SK-N-SH treated with all-trans-retinoic acid at 6 μM for 48 hours (cell line): ENCODE results near the gene CDC42SE2.

Experiments
- ARNTL ChIP-seq: fragments of 450-650 bp; formaldehyde crosslinking; IDR thresholded peaks from 2 replicates; pipeline ENCODE4 v1.5.0; 2020; ENCODE audit warnings: low read depth, mild to moderate bottlenecking, moderate library complexity, borderline replicate concordance
- ISL1 ChIP-seq: fragments of 250-450 bp; sonication (Bioruptor Pico); IDR thresholded peaks from 2 replicates; pipeline ENCODE4 v2.1.2; 2022; ENCODE audit warnings: mild to moderate bottlenecking, moderate library complexity
- RARB ChIP-seq: fragments of 250-450 bp; sonication (Bioruptor Pico); IDR thresholded peaks from 2 replicates; pipeline ENCODE4 v1.8.0; 2021; ENCODE audit warnings: mild to moderate bottlenecking, moderate library complexity
- TSHZ2 ChIP-seq: fragments of 250-450 bp; sonication (Bioruptor Pico); IDR thresholded peaks from 2 replicates; pipeline ENCODE4 v1.5.0; 2020; ENCODE audit warnings: mild to moderate bottlenecking, moderate library complexity
- ZNF565 ChIP-seq: fragments of 450-650 bp; formaldehyde crosslinking; conservative IDR thresholded peaks from 2 replicates; pipeline ENCODE4 v1.5.0; 2020; ENCODE audit warnings: low read depth, mild to moderate bottlenecking, moderate library complexity
- ZNF70 ChIP-seq: fragments of 450-650 bp; formaldehyde crosslinking; IDR thresholded peaks from 2 replicates; pipeline ENCODE4 v1.5.0; 2020; ENCODE audit warnings: mild to moderate bottlenecking, moderate library complexity
- ZNF8 ChIP-seq: fragments of 450-650 bp; formaldehyde crosslinking; IDR thresholded peaks from 2 replicates; pipeline ENCODE4 v1.5.0; 2020; ENCODE audit warnings: mild to moderate bottlenecking, moderate library complexity

- no peak for TF ChIP-seq ZNF70 (CRISPR knock-in tag)
- no peak for TF ChIP-seq ARNTL
- TF ChIP-seq ZNF8 = no peak
- no peak for TF ChIP-seq RARB (CRISPR knock-in tag)
- no peak for TF ChIP-seq TSHZ2 (CRISPR knock-in tag)
- no peak for TF ChIP-seq ISL1
- no peak for TF ChIP-seq ZNF565 (CRISPR knock-in tag)
Measured at GRCh38 chr5:131214609-131215227, 49.1 kb upstream of the CDC42SE2 start.
